Activated CD4-positive, alpha-beta T cell treated with anti-CD3 and anti-CD28 coated beads, Interleukin-10, Interleukin-2, amounts not matched to agents 100 ng/mL and 50 ng/mL, durations not matched to agents 16 hours and 8 hours (primary cell): Measurements from ENCODE around the gene TGFBR3L.
"Not testable (repeated sequence)": the region's sequence is repeated elsewhere in the genome, so short reads cannot be mapped to it uniquely, and the experiment has no call there.

Experiments used
- DNase-seq: peaks from one replicate; pipeline ENCODE4 v3.0.0-alpha.2; 2020

The TGFBR3L gene

GRCh38 chr19:7881910-7882309 lies 32.7 kb upstream of the TGFBR3L start:
- no peak for DNase-seq

DNA sequence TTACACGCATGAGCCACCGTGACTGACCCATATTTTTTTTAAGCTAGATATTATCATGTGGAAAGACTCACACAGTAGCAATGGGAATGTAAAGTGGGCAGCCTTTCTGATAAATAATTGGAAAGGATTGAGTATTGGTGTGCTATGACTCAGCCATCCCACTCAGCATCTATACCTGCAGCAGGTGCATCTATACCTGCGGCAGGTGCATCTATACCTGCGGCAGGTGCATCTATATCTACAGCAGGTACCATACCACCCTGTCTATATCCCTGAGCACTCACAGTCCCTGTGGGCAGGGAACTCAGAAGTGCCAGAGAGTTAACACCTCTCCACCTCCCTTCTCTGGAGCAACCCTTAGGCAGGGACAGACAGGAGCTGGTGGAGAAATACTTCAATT lies 31.5 kb upstream of the TGFBR3L start:
- no peak for DNase-seq

- no peak for DNase-seq
These were observed 30.6 kb upstream of the TGFBR3L start for GRCh38 chr19:7883796-7884570.

DNA sequence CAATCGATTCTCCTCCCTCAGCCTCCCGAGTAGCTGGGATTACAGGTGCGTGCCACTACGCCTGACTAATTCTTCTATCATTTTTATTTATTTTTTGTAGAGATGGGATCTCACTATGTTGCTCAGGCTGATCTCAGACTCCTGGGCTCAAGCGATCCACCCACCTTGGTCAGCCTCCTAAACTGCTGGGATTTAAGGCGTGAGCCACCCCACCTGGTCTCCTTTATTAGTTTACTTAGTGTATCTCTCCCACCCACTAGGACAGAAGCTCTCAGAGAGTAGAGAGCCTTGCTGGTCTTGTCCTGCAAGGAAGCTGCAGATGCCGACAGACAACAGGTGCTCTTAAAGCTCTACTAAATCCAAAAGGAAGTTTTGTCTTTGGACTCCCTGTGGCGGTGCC lies 28.8 kb upstream of the TGFBR3L start:
- DNase-seq: no peak

DNA sequence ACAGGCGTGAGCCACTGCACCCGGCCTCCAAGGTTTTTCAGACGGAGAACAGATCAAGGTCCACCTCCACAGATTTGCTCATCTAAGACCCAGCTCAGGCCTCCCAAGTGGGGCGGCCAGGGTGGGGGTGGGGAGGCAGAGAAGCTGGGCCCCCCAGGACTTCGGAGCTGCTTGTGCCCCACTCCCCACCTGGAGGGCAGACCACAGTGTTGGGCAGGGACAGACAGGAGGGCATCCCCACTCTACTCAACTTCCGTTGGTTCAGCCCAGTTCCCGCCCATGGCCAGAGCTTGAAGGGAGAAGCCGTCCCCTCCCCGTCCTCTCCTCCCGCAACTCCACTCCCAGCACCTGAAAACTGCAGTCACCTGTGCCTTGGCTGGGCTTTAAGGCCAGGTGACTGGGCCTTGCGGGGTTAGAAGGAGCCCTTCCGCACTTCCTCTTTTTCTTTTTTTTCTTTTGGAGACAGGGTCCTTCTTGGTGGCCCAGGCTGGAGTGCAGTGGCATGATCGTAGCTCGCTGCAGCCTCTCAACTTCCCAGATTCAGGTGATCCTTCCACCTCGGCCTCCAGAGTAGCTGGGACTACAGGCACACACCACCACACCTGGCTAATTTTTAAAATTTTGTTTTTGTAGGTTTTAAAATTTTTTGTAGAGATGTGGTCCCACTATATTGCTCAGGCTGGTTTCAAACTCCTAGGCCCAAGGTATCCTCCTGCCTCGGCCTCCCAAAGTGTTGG lies 27.1 kb upstream of the TGFBR3L start:
- DNase-seq: no peak

DNA sequence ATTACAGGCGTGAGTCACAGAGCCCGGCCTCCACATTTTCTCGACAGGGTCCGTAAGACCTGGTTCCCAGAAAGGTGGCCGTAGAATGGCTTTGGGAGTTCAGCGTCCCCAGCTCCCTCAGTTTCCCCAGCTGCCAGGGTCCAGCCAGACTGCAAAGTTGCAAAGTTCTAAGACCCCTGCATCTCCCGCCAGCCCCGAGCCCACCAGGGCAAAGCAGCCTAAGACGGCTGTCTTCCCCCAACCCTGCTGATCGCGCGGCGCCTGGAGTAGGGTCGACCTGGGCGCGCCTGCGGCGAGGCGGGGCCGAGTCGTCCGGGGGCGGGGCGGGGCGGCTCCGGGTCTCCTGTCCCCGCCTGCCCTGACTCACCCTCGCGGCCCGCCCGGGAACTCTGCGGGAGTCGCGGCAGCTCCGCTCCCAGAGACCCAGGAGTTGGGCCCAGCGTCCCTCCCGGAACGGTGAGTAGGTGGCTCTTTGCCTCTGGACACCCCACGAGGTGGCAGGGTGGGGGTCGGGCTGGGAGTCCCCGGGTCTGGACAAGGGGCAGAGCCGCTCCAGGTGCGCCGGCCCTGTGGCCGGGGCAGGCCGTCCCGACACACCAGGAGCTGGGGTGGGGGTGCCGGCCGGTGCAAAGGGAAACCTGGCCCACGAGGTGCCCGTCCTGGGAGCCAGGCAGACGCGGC lies 26.3 kb upstream of the TGFBR3L start, which contains the start of gene LRRC8E:
LRRC8E (plus strand) TSS at position 366 of the 681 bp plus-strand sequence. CDS start 7,094 bp downstream, outside the sequence.
- peak; percentile 20 for DNase-seq

DNA sequence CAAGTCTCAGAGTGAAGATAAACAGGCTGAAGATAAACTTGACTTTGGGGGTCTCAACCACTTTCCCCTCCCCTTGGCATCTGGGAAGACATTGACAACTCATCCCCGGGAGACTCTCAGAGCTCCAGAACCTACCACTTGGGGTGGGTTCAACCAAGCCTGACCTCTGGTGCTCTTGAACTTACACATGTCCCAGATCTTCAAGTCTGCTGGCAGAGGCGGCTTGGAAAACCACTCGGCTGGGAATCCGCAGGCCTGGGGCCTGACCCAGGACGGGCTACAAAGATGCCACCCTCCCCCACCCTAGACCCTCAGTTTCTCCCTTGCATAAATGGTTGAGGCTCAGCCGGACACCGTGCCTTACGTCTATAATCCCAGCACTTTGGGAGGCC lies 25.8 kb upstream of the TGFBR3L start:
- DNase-seq: no peak

GRCh38 chr19:7893362-7894101 lies 21.1 kb upstream of the TGFBR3L start:
- DNase-seq: not testable (repeated sequence)

GRCh38 chr19:7894612-7895309 lies 19.9 kb upstream of the TGFBR3L start:
- no peak for DNase-seq

- DNase-seq: no peak
These were observed 19.1 kb upstream of the TGFBR3L start for GRCh38 chr19:7895565-7895964.

DNA sequence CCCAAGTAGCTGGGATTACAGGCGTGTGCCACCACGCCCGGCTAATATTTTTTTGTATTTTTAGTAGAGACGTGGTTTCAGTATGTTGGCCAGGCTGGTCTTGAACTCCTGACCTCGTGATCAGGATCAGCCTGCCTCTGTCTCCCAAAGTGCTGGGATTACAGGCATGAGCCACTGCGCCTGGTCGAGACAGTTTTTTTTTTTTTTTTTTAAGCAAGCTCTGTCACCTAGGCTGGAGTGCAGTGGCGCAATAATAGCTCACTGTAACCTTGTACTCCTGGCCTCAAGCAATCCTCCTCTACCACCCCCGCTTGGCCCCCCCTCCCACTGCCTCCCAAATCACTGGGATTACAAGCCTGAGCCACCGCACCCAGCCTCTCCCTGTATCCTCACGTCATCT lies 17.3 kb upstream of the TGFBR3L start:
- DNase-seq: no peak

DNA sequence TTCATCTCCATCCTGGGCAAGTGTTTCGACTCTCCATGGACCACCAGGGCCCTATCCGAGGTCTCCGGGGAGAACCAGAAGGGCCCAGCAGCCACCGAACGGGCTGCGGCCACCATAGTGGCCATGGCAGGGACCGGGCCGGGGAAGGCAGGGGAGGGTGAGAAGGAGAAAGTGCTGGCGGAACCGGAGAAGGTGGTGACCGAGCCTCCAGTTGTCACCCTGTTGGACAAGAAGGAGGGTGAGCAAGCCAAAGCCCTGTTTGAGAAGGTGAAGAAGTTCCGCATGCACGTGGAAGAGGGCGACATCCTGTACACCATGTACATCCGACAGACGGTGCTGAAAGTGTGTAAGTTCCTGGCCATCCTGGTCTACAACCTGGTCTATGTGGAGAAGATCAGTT lies 15.7 kb upstream of the TGFBR3L start:
- DNase-seq: no peak

DNA sequence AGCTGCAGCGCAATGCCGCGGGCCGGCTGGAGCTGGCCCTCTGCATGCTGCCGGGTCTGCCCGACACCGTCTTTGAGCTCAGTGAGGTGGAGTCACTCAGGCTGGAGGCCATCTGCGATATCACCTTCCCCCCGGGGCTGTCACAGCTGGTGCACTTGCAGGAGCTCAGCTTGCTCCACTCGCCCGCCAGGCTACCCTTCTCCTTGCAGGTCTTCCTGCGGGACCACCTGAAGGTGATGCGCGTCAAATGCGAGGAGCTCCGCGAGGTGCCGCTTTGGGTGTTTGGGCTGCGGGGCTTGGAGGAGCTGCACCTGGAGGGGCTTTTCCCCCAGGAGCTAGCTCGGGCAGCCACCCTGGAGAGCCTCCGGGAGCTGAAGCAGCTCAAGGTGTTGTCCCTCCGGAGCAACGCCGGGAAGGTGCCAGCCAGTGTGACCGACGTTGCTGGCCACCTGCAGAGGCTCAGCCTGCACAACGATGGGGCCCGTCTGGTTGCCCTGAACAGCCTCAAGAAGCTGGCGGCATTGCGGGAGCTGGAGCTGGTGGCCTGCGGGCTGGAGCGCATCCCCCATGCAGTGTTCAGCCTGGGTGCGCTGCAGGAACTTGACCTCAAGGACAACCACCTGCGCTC lies 14.8 kb upstream of the TGFBR3L start:
- no peak for DNase-seq

- DNase-seq: no peak
These were observed 14.2 kb upstream of the TGFBR3L start for GRCh38 chr19:7900401-7900870.

GRCh38 chr19:7900931-7901330 lies 13.7 kb upstream of the TGFBR3L start:
- DNase-seq: no peak

DNA sequence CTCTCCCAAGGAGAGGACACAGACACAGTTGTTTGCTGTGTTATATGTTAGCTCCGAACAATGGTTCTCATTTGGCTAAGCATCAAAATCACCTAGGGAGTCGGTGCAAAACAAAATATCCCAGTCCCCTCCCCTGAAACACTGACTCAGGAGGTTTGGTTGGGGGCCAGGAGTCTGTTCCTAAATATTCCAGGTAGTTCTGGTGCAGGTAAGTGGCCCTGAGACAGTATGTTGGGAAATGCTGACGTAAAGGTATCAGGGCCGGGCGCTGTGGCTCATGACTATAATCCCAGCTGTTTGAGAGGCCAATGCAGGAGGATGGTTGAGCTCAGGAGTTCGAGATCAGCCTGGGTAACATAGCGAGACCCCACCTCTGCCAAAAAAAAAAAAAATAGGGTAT lies 13.3 kb upstream of the TGFBR3L start:
- no peak for DNase-seq

- no peak for DNase-seq
These were observed 11.8 kb upstream of the TGFBR3L start for GRCh38 chr19:7902796-7903243.

GRCh38 chr19:7903244-7904073 lies 11.2 kb upstream of the TGFBR3L start, which contains the start of gene MAP2K7:
Gene MAP2K7, plus strand, starts transcription at chr19:7903877. Its CDS starts 68 bp downstream, at chr19:7903945.
- DNase-seq: peak; percentile 100

- DNase-seq: peak; percentile 60
These were observed 10.3 kb upstream of the TGFBR3L start for GRCh38 chr19:7904074-7905020.
